SK-N-SH (cell line): ENCODE results near the gene SPO11. TPM values are rescaled to one million over a fixed set of nuclear protein-coding genes. Genes with fewer than 3 reads are reported as not detected.

Experiments used
- CTCF ChIA-PET: fragments of 300-600, 350-600 bp; formaldehyde crosslinking; extraction: SDS; loops from one replicate; lab custom pipeline; 2021; lab: Yijun Ruan, JAX
- POLR2A ChIA-PET: fragments of 350-600 bp; sonication (Branson Sonifier 250); formaldehyde crosslinking; extraction: SDS; loops from one replicate; lab custom pipeline; 2020; ENCODE audit warnings: antibody characterized with exemption, inconsistent platforms; lab: Yijun Ruan, JAX
- DNase-seq: peaks from one replicate; pipeline ENCODE4 v3.0.0; 2012
- H2AFZ ChIP-seq: fragments of 200-600 bp; sonication (generic); 2 replicates; pipeline ENCODE4 v1.8.1; 2016; ENCODE audit warnings: antibody characterized with exemption, mild to moderate bottlenecking, low read depth
- H3F3A ChIP-seq: fragments of 200-600 bp; sonication (generic); replicated peaks from 2 replicates; pipeline ENCODE3; 2016; ENCODE audit warnings: antibody characterized with exemption, mild to moderate bottlenecking; ENCODE audit not compliant: insufficient read depth
- H3K27ac ChIP-seq, 2 experiments: fragments of 200-500 bp in 1 of 2; fragments of 200-600 bp in 1 of 2; sonication (Bioruptor generic) in 1 of 2; sonication (generic), shearing (Covaris generic) in 1 of 2; 2 replicates each; pipeline versions ENCODE4 v1.5.1 to v1.6.1; 2014 to 2016; ENCODE audit warnings: low read depth in 2 of 2, inconsistent platforms in 1 of 2, low read length in 1 of 2, mild to moderate bottlenecking in 1 of 2, mixed read lengths in 1 of 2
- H3K27me3 ChIP-seq: fragments of 200-600 bp; sonication (generic), shearing (Covaris generic); 2 replicates; pipeline ENCODE4 v1.6.1; 2016; ENCODE audit warnings: mixed run types; ENCODE audit not compliant: insufficient read depth
- H3K36me3 ChIP-seq, 2 experiments: fragments of 200-500 bp in 1 of 2; fragments of 200-600 bp in 1 of 2; sonication (Bioruptor generic) in 1 of 2; sonication (generic) in 1 of 2; replicated peaks in 1 of 2; 2 replicates each; pipeline versions ENCODE3 to v1.5.1; 2014 to 2016; ENCODE audit warnings: low read length in 1 of 2, mild to moderate bottlenecking in 1 of 2; ENCODE audit not compliant: insufficient read depth in 2 of 2, control insufficient read depth in 1 of 2
- H3K4me1 ChIP-seq, 2 experiments: fragments of 200-500 bp in 1 of 2; fragments of 200-600 bp in 1 of 2; sonication (Bioruptor generic) in 1 of 2; sonication (generic), shearing (Covaris generic) in 1 of 2; 2 replicates each; pipeline versions ENCODE4 v1.5.1 to v1.6.1; 2014 to 2016; ENCODE audit warnings: low read depth in 1 of 2, low read length in 1 of 2, mixed run types in 1 of 2; ENCODE audit not compliant: insufficient read depth in 2 of 2, control insufficient read depth in 1 of 2
- H3K4me2 ChIP-seq: fragments of 200-600 bp; sonication (generic), shearing (Covaris generic); 2 replicates; pipeline ENCODE4 v1.6.1; 2017; ENCODE audit warnings: mixed run types
- H3K4me3 ChIP-seq, 2 experiments: fragments of 200-500 bp in 1 of 2; fragments of 200-600 bp in 1 of 2; sonication (Bioruptor generic) in 1 of 2; sonication (generic), shearing (Covaris generic) in 1 of 2; 2 replicates each; pipeline versions ENCODE4 v1.5.1 to v1.8.1; 2014 to 2016; ENCODE audit warnings: low read depth in 2 of 2, inconsistent platforms in 1 of 2, low read length in 1 of 2, mild to moderate bottlenecking in 1 of 2, mixed read lengths in 1 of 2, moderate library complexity in 1 of 2
- H3K79me2 ChIP-seq: fragments of 200-600 bp; sonication (generic); 2 replicates; pipeline ENCODE4 v1.8.1; 2017; ENCODE audit warnings: mild to moderate bottlenecking; ENCODE audit not compliant: insufficient read depth
- H3K9ac ChIP-seq: fragments of 200-600 bp; sonication (generic); 2 replicates; pipeline ENCODE4 v1.6.1; 2017; ENCODE audit warnings: mixed run types
- H3K9me2 ChIP-seq: fragments of 200-600 bp; sonication (generic); 2 replicates; pipeline ENCODE4 v1.6.1; 2017; ENCODE audit warnings: mixed run types
- H3K9me3 ChIP-seq: fragments of 200-600 bp; sonication (generic); 2 replicates; pipeline ENCODE4 v1.6.1; 2017; ENCODE audit warnings: mixed run types, mild to moderate bottlenecking, moderate library complexity
- H4K20me1 ChIP-seq: fragments of 200-600 bp; sonication (generic); 2 replicates; pipeline ENCODE4 v1.6.1; 2017; ENCODE audit warnings: mild to moderate bottlenecking, mixed run types; ENCODE audit not compliant: insufficient read depth
- CHD2 ChIP-seq: fragments of 150-350 bp; IDR thresholded peaks from 2 replicates; pipeline ENCODE4 v1.6.1; 2018; ENCODE audit warnings: low read length; ENCODE audit not compliant: partially characterized antibody
- EZH2phosphoT487 ChIP-seq: fragments of 200-600 bp; sonication (generic); IDR thresholded peaks from 2 replicates; pipeline ENCODE4 v1.6.1; 2017; ENCODE audit warnings: low read depth, mixed run types, mild to moderate bottlenecking, antibody characterized with exemption, moderate library complexity, borderline replicate concordance
- FOXM1 ChIP-seq: IDR thresholded peaks from 2 replicates; pipeline ENCODE4 v1.4.0; 2012; ENCODE audit warnings: low read depth, mild to moderate bottlenecking
- GATA2 ChIP-seq: sonication (generic); formaldehyde crosslinking; IDR thresholded peaks from 2 replicates; pipeline ENCODE4 v1.5.0; 2020; ENCODE audit warnings: mild to moderate bottlenecking, missing genetic modification reagents
- IRF3 ChIP-seq: fragments of 150-350 bp; IDR thresholded peaks from 2 replicates; pipeline ENCODE4 v1.6.1; 2016; ENCODE audit warnings: mild to moderate bottlenecking, low read depth, low read length
- JUND ChIP-seq: IDR thresholded peaks from 2 replicates; pipeline ENCODE4 v1.4.0; 2012
- MAX ChIP-seq: IDR thresholded peaks from 2 replicates; pipeline ENCODE4 v1.4.0; 2012; ENCODE audit warnings: low read depth
- NFIC ChIP-seq: IDR thresholded peaks from 2 replicates; pipeline ENCODE4 v1.4.0; 2012; ENCODE audit warnings: borderline replicate concordance
- RAD21 ChIP-seq: IDR thresholded peaks from 2 replicates; pipeline ENCODE4 v1.6.1; 2012; ENCODE audit warnings: mild to moderate bottlenecking, low read length
- RCOR1 ChIP-seq: fragments of 150-350 bp; IDR thresholded peaks from 2 replicates; pipeline ENCODE4 v1.6.1; 2017; ENCODE audit warnings: antibody characterized with exemption, low read length
- RXRA ChIP-seq: IDR thresholded peaks from 2 replicates; pipeline ENCODE4 v1.4.0; 2012; ENCODE audit warnings: low read depth, mild to moderate bottlenecking, borderline replicate concordance
- SIN3A ChIP-seq: IDR thresholded peaks from 2 replicates; pipeline ENCODE4 v1.6.1; 2012; ENCODE audit warnings: low read depth, mild to moderate bottlenecking, low read length, moderate library complexity, borderline replicate concordance
- SMC3 ChIP-seq: IDR thresholded peaks from 2 replicates; pipeline ENCODE4 v1.6.1; 2012; ENCODE audit warnings: low read depth, low read length, improper control_type of control experiment
- TCF12 ChIP-seq: IDR thresholded peaks from 2 replicates; pipeline ENCODE4 v1.4.0; 2012
- TEAD4 ChIP-seq: IDR thresholded peaks from 2 replicates; pipeline ENCODE4 v1.4.0; 2012; ENCODE audit warnings: mild to moderate bottlenecking, borderline replicate concordance; ENCODE audit not compliant: insufficient read depth
- USF1 ChIP-seq: IDR thresholded peaks from 2 replicates; pipeline ENCODE4 v1.4.0; 2012; ENCODE audit warnings: low read depth, borderline replicate concordance
- YY1 ChIP-seq: IDR thresholded peaks from 2 replicates; pipeline ENCODE4 v1.4.0; 2012; ENCODE audit warnings: low read depth, mild to moderate bottlenecking
- WGBS: methylation state at CpG from one replicate; pipeline ENCODE4 v1.1.6; 2017; ENCODE audit warnings: low lambda C conversion rate; 5-methylcytosine and 5-hydroxymethylcytosine counted together
- polyA plus RNA-seq, 3 experiments: library from polyadenylated mRNA; depleted of rRNA; stranded (reverse); fragments of >200 nt; gene quantifications; 2 replicates each; pipeline ENCODE4 v1.2.3, GENCODE V29; 2012

Gene SPO11
- polyA plus RNA-seq, 1 of the 3 experiments (the other 2 are of a cell fraction), result not detected

GRCh38 chr20:57385940-57386339, 56.3 kb downstream of the SPO11 start (continued):
- TF ChIP-seq MAX, result no peak
- TF ChIP-seq EZH2phosphoT487, result no peak
- TF ChIP-seq CHD2, result no peak
- no peak for TF ChIP-seq TCF12
- no peak for TF ChIP-seq IRF3
- no peak for TF ChIP-seq TEAD4
- no peak for TF ChIP-seq YY1

GRCh38 chr20:57386762-57387161, 57.2 kb downstream of the SPO11 start:
- TF ChIP-seq JUND (no peak), NFIC (no peak), RXRA (no peak), FOXM1 (no peak), GATA2 (CRISPR knock-in tag) (no peak), RCOR1 (no peak), SMC3 (no peak), SIN3A (no peak), EZH2phosphoT487 (no peak), USF1 (no peak), RAD21 (no peak)
- POLR2A ChIA-PET, result no interaction called here
- CTCF ChIA-PET, result interaction anchor here (0.8 kb wide), 1 partner anchor 208 kb away, joined by 3 read pairs; no protein-coding TSS in a partner anchor
- Histone ChIP-seq H3K9ac (no peak overlapping the region), H3K36me3 (peaks cover 0 to 5% of the 10 kb centered on the region in 2 experiments), H3K4me3 (no peak overlapping the region), H2AFZ (no peak overlapping the region), H3K9me2 (no peaks in the 10 kb centered on the region), H3K27ac (no peak overlapping the region), H3K27me3 (no peaks in the 10 kb centered on the region), H3K4me1 (peaks cover 0 to 3% of the 10 kb centered on the region in 2 experiments; a peak in 1 of 4 replicates), H3F3A (no peaks in the 10 kb centered on the region), H3K79me2 (no peaks in the 10 kb centered on the region), H3K9me3 (no peaks in the 10 kb centered on the region), H3K4me2 (no peak overlapping the region), H4K20me1 (no peaks in the 10 kb centered on the region)
- DNase-seq, result no peak
- 98% methylated on average over 4 of the region's 4 CpGs for WGBS
